HG03039 (cell line): Measurements from ENCODE around the gene CMC2.

ENCODE experiments used
- ATAC-seq: cut with Tn5 transposase; IDR thresholded peaks from one replicate; pipeline ENCODE4 v1.9.1; 2021; ENCODE audit warnings: mild to moderate bottlenecking, moderate library complexity; ENCODE audit not compliant: unreplicated experiment

CMC2 gene

GRCh38 chr16:81003610-81004460 lies 2.9 kb downstream of the CMC2 start:
- ATAC-seq = no peak

DNA sequence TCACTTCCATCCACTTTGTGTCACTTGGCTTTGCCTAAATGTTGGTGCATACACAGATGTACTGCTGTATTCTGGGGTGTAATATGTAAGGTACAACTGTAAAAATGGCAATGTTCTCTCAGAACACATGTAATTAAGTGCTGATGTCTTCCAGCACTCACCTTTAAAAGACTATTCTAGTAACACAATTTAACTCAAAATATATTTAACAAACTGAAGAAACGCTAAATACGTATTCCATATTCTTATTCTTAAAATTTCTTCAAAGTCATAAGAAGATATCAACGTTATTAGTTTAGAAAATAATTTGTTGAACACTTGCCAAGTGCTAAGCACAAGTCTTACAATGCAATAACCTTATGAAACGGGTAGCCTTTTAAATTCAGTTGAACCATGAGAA lies 3.6 kb downstream of the CMC2 start:
- ATAC-seq = no peak

GRCh38 chr16:81001330-81001729 lies 5.4 kb downstream of the CMC2 start:
- ATAC-seq = no peak

- ATAC-seq = no peak
These were observed 5.8 kb downstream of the CMC2 start for GRCh38 chr16:81000873-81001272.

GRCh38 chr16:80997964-80998620 lies 8.6 kb downstream of the CMC2 start:
- ATAC-seq = no peak

DNA sequence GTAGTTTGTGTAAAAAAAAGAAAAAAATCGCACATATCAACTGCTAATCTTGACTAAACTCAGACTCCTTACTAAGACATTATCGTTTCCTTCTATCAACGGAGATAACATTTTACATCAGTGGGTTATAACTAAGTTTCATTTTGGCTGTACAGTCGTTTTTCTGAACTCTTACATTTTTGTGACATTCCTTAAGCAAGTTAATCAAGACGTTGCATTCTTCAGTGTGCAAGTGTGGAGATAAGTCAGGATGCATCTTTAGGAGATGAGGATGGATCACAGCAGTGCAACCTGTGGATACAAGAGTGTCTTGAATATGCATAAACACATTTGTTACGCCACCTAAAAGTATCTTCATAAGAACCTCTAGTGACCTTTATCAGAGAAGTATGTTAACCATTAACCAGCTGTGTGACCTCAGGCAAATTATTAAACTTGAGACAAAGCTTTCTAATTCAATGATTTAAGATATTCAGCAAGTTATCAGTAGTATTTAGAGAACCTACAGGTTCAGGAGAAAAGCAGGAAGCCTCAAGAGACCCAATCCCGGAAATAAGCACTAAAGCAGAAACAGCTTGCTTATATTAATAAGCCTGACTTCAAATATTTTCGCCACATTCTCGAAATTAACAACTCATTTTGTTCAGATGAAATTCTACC lies 9.4 kb downstream of the CMC2 start:
- no peak for ATAC-seq

DNA sequence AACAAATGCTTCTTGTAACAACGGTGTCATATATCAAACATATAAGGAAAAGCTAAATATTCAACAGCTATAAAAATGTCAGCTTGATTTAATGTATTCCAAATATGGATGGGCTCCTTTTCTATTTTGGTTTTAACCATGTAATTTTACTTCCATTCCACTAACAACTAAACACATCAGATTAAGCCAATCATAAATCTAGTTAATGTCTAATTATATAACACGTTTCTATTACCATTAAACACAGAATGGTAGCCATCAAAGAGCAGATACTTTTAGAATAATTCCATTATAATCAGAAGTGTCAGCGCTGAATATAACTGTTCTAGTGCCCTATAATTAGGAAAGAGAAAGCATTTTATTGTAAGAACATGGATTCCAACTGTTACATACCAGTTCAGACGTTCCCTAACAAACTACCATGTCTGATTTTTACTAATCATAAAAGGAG lies 10.0 kb downstream of the CMC2 start:
- ATAC-seq = no peak

GRCh38 chr16:80994451-80994850 lies 12.2 kb downstream of the CMC2 start:
- ATAC-seq = no peak

GRCh38 chr16:80993834-80994233 lies 12.9 kb downstream of the CMC2 start:
- no peak for ATAC-seq

GRCh38 chr16:80993307-80993706 lies 13.4 kb downstream of the CMC2 start:
- ATAC-seq = no peak

GRCh38 chr16:80992676-80993293 lies 13.9 kb downstream of the CMC2 start:
- no peak for ATAC-seq

DNA sequence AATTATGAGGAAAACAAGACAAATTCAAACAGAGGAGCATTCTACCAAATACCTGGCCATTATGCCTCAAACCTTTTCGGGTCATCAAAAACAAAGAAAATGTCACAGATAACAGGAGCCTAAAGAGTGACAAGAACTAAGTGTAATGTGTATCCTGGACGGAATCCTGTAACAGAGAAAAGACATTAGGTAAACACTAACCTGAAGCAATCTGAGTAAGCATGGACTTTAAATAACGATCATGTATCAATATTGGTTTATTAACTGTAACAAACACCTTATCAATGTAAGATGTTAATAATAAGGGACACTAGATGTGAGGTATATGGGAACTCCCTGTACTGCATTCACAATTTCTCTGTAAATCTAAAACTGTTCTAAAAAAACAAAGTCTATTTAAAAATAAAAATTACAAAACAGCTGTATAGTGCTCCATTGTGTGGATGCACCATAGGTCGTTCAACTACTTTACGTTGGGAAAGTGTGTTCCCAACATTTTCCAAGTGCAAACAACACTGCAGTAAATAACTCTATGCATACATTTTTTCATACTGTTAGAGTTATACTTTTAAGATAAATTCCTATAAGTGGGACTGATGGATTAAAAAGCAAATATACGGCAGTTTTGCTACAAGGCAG lies 14.8 kb downstream of the CMC2 start:
- no peak for ATAC-seq

DNA sequence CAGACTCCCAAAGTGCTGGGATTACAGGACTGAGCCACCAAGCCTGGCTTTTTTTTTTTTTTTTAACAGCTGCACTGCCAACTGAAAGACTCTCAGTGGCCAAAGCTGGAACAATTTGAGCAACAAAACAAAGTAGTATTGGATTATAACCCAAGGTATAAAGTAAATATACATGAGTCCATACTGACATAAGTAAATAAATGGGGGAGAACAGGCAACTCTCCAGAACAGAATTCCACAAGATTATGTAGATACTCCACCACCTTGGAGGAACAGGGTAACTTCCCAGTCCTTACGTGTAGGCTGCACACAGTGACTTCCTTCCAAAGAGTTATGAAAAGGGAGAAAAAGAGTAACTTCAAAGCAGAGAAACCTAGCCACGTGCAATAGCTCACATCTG lies 15.7 kb downstream of the CMC2 start:
- no peak for ATAC-seq

DNA sequence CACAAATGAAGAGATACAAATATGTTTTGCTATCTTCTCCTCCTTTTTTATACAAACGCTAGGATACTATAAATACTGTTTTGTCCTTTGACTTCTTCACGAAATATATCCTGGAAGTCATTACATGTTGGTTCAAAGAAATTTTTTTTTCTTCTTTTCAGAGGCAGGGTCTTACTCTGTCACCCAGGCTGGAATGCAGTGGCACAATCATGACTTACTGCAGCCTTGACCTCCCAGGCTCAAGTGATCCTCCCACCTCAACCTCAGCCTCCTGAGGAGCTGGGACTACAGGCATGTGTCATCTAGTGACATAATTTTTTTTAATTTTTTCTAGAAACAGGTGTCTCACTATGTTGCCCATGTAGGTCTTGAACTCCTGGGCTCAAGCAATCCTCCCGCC lies 16.1 kb downstream of the CMC2 start:
- ATAC-seq = no peak

DNA sequence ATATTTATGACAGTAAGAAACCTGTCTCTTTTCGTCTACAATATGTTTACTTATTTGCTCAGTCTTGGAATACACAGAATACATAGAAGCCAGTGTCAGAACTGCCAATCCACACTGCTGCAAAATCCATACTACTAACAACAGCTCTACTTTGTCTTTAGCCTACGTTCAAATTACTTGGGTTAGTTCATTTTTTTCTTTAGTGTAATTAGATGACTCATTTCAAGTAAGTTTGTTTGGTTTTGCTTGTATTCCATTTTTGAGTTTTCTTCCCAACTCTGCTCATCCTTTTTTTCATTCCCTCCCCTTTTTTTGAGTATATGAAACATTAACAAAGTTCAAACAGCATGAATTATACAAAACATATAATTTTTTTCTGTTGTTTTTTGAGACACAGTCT lies 16.9 kb downstream of the CMC2 start:
- ATAC-seq = no peak

GRCh38 chr16:80988756-80989155 lies 17.9 kb downstream of the CMC2 start:
- no peak for ATAC-seq

GRCh38 chr16:80986557-80986956 lies 20.1 kb downstream of the CMC2 start:
- ATAC-seq = no peak

DNA sequence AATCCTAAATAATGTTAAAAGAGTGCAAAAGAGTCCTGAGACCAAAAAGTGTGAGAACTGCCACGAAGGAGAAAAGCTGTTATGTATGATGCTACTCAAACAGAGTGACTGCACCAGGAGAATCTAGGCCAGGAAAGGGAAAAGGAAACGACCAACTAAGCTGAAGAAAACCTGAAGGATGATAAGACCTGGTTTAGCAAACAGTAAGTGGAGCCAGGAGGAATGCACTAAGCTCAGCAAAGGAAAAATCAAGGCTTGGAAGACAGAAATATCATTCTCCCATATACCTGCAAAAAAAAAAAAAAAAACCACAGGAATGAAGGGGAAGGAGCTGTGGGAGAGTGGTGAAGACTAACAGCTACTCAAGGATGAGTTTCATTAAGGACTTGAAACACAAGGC lies 21.1 kb downstream of the CMC2 start:
- ATAC-seq = no peak

- ATAC-seq = no peak
These were observed 22.4 kb downstream of the CMC2 start for GRCh38 chr16:80984124-80984892.

- ATAC-seq = no peak
These were observed 24.0 kb downstream of the CMC2 start for GRCh38 chr16:80982646-80983045.
